ENCODE measurements around the gene SAMHD1. TPM values are rescaled to one million over a fixed set of nuclear protein-coding genes. Genes with fewer than 3 reads are reported as not detected.
A peak's percentile ranks its signal among the peaks of the same experiment; 100 is the strongest.

Gene SAMHD1
- total RNA-seq, 1 donor = 32.6 TPM

- peaks cover 16% of the 10 kb centered on the region for H3K36me3 ChIP-seq (ENCODE audit: insufficient read depth, low read length)
- peaks cover 89% of the 10 kb centered on the region for H3K79me2 ChIP-seq (ENCODE audit: insufficient read depth, low read length)
- DNase-seq (ENCODE audit: insufficient read length, low spot score, missing footprints) = peak; percentile 37
- no peak overlapping the region for H2AFZ ChIP-seq (ENCODE audit: low read length)
- no peak overlapping the region for H3K4me2 ChIP-seq (ENCODE audit: insufficient read depth, low read length)
- H3K4me3 ChIP-seq (ENCODE audit: insufficient read depth, low read length) = no peak overlapping the region
- H3K27ac ChIP-seq (ENCODE audit: low read depth, low read length) = peak overlapping the region; percentile 96
- TF ChIP-seq, protein P1, sequence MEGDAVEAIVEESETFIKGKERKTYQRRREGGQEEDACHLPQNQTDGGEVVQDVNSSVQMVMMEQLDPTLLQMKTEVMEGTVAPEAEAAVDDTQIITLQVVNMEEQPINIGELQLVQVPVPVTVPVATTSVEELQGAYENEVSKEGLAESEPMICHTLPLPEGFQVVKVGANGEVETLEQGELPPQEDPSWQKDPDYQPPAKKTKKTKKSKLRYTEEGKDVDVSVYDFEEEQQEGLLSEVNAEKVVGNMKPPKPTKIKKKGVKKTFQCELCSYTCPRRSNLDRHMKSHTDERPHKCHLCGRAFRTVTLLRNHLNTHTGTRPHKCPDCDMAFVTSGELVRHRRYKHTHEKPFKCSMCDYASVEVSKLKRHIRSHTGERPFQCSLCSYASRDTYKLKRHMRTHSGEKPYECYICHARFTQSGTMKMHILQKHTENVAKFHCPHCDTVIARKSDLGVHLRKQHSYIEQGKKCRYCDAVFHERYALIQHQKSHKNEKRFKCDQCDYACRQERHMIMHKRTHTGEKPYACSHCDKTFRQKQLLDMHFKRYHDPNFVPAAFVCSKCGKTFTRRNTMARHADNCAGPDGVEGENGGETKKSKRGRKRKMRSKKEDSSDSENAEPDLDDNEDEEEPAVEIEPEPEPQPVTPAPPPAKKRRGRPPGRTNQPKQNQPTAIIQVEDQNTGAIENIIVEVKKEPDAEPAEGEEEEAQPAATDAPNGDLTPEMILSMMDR (IDR thresholded peaks at IDR 0.05; ENCODE audit: extremely low read depth, low read depth, low read length) = no peak
- H3K9me3 ChIP-seq (ENCODE audit: low read depth, low read length) = no peaks in the 10 kb centered on the region
- no peaks in the 10 kb centered on the region for H3K27me3 ChIP-seq (ENCODE audit: insufficient read depth, low read length)
- H3K4me1 ChIP-seq (ENCODE audit: insufficient read depth, low read length) = peaks cover 63% of the 10 kb centered on the region
- H4K20me1 ChIP-seq (ENCODE audit: insufficient read depth, low read length) = no peaks in the 10 kb centered on the region
These were observed 102.0 kb downstream of the SAMHD1 start for GRCh38 chr20:36849333-36850065.

GRCh38 chr20:36848677-36849076 is 102.8 kb downstream of the SAMHD1 start:
- Histone ChIP-seq H3K27ac (ENCODE audit: low read depth, low read length) (peak overlapping the region; percentile 96), H4K20me1 (ENCODE audit: insufficient read depth, low read length) (no peaks in the 10 kb centered on the region), H3K4me3 (ENCODE audit: insufficient read depth, low read length) (peak overlapping the region; percentile 52), H2AFZ (ENCODE audit: low read length) (peak overlapping the region; percentile 64), H3K36me3 (ENCODE audit: insufficient read depth, low read length) (peaks cover 14% of the 10 kb centered on the region), H3K4me1 (ENCODE audit: insufficient read depth, low read length) (peaks cover 64% of the 10 kb centered on the region), H3K79me2 (ENCODE audit: insufficient read depth, low read length) (peaks cover 83% of the 10 kb centered on the region), H3K4me2 (ENCODE audit: insufficient read depth, low read length) (peak overlapping the region; percentile 82), H3K27me3 (ENCODE audit: insufficient read depth, low read length) (no peaks in the 10 kb centered on the region), H3K9me3 (ENCODE audit: low read depth, low read length) (no peaks in the 10 kb centered on the region)
- TF ChIP-seq, protein P1 (IDR thresholded peaks at IDR 0.05; ENCODE audit: extremely low read depth, low read depth, low read length) = no peak
- no peak for DNase-seq (ENCODE audit: insufficient read length, low spot score, missing footprints)

- no peaks in the 10 kb centered on the region for H3K27me3 ChIP-seq (ENCODE audit: insufficient read depth, low read length)
- H2AFZ ChIP-seq (ENCODE audit: low read length) = peak overlapping the region; percentile 64
- H3K4me1 ChIP-seq (ENCODE audit: insufficient read depth, low read length) = peaks cover 67% of the 10 kb centered on the region
- H4K20me1 ChIP-seq (ENCODE audit: insufficient read depth, low read length) = no peaks in the 10 kb centered on the region
- peak overlapping the region; percentile 82 for H3K4me2 ChIP-seq (ENCODE audit: insufficient read depth, low read length)
- no peaks in the 10 kb centered on the region for H3K9me3 ChIP-seq (ENCODE audit: low read depth, low read length)
- H3K36me3 ChIP-seq (ENCODE audit: insufficient read depth, low read length) = peaks cover 9% of the 10 kb centered on the region
- peak; percentile 98 for DNase-seq (ENCODE audit: insufficient read length, low spot score, missing footprints)
- H3K27ac ChIP-seq (ENCODE audit: low read depth, low read length) = peak overlapping the region; percentile 96
- peak overlapping the region; percentile 52 for H3K4me3 ChIP-seq (ENCODE audit: insufficient read depth, low read length)
- TF ChIP-seq, protein P1 (IDR thresholded peaks at IDR 0.05; ENCODE audit: extremely low read depth, low read depth, low read length) = no peak
- peaks cover 82% of the 10 kb centered on the region for H3K79me2 ChIP-seq (ENCODE audit: insufficient read depth, low read length)
These were observed 103.3 kb downstream of the SAMHD1 start for GRCh38 chr20:36848078-36848660.

GRCh38 chr20:36847710-36848040 is 103.8 kb downstream of the SAMHD1 start:
- TF ChIP-seq, protein P1 (IDR thresholded peaks at IDR 0.05; ENCODE audit: extremely low read depth, low read depth, low read length) = no peak
- no peak overlapping the region for H2AFZ ChIP-seq (ENCODE audit: low read length)
- DNase-seq (ENCODE audit: insufficient read length, low spot score, missing footprints) = peak; percentile 26
- peaks cover 83% of the 10 kb centered on the region for H3K79me2 ChIP-seq (ENCODE audit: insufficient read depth, low read length)
- H3K4me2 ChIP-seq (ENCODE audit: insufficient read depth, low read length) = peak overlapping the region; percentile 82
- H3K27ac ChIP-seq (ENCODE audit: low read depth, low read length) = peak overlapping the region; percentile 96
- H4K20me1 ChIP-seq (ENCODE audit: insufficient read depth, low read length) = no peaks in the 10 kb centered on the region
- H3K9me3 ChIP-seq (ENCODE audit: low read depth, low read length) = no peaks in the 10 kb centered on the region
- H3K36me3 ChIP-seq (ENCODE audit: insufficient read depth, low read length) = peaks cover 7% of the 10 kb centered on the region
- peaks cover 65% of the 10 kb centered on the region for H3K4me1 ChIP-seq (ENCODE audit: insufficient read depth, low read length)
- H3K27me3 ChIP-seq (ENCODE audit: insufficient read depth, low read length) = no peaks in the 10 kb centered on the region
- no peak overlapping the region for H3K4me3 ChIP-seq (ENCODE audit: insufficient read depth, low read length)

All from osteoblast (primary cell).